ENCODE measurements around the gene GPC5. TPM values are rescaled to one million over a fixed set of nuclear protein-coding genes. Genes with fewer than 3 reads are reported as not detected.
A peak's percentile ranks its signal among the peaks of the same experiment; 100 is the strongest.
"Not testable (repeated sequence)": the region's sequence is repeated elsewhere in the genome, so short reads cannot be mapped to it uniquely, and the experiment has no call there.

Gene GPC5
- total RNA-seq, 8 experiments from 2014 or later, result 0.10 to 4.1 (median 2.3) TPM; not detected in 2

DNA sequence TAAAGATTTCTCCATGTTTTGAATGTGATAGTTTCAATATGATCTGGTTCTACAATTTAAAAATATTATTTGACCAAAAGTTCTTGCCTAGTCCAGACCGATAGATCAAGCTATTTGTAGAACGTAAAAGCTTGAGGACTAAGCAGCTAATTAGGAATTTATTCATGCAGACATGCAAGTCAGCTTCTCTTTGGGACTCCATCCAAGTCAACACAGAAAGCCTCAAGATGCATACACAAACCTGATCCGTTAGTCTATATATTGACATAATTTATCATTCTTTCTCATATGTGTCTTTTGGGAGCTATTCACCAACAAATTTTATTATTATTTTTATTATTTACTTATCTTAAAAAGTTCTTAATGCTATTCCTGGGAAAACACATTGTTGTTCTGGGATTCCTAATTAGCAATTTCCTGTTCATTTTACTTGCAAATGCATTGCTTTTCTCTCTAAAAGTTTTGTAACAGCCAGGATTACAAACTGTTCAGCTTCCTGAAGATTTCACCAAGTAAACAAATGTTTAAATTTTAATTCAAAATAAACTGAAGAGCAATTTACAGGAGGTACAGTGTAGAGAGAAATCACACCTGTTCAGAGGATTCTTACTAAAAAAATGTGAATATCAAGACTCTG lies 375.3 kb downstream of the GPC5 start:
- in situ Hi-C loops (cut with MboI; ENCODE audit: low pct_unique_long_range_greater_than_20kb in 2 of 9, low sequenced_read_pairs in 9 of 9, unreplicated experiment in 9 of 9), result no loop called here
- no peak for ATAC-seq (replicated peaks in 6 of 8)
- Histone ChIP-seq H3K27ac (no peak overlapping the region), H3K4me1 (replicated peaks in 1 of 2) (peaks cover 2 to 14% of the 10 kb centered on the region in 2 donors), H3K4me3 (no peak overlapping the region)
- 0 to 100% (median 50%) methylated on average over 1 to 3 of the region's 3 CpGs for WGBS, 10 experiments

DNA sequence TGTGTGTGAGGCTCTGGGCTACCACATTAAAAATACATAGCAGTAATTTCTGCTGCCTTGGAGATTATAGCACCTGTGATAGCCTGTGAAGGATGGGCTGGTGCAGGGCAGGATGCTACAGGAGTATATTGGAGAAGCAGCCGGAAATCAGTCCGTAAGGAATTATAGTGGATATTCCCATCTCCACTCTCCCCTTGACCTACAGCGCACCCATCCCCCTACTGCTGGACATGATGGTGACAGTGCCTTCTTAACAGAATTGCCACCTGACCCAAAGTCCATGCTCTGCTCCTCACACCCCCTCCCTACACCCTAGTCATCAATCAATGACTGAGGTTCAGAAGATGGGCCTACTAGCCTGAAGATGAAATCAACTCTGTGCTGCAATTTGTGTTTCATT lies 376.0 kb downstream of the GPC5 start:
- in situ Hi-C loops (cut with MboI; ENCODE audit: low pct_unique_long_range_greater_than_20kb in 2 of 9, low sequenced_read_pairs in 9 of 9, unreplicated experiment in 9 of 9), result no loop called here
- Histone ChIP-seq H3K27ac (no peak overlapping the region), H3K4me3 (no peak overlapping the region), H3K4me1 (replicated peaks in 1 of 2) (peaks cover 2 to 14% of the 10 kb centered on the region in 2 donors)
- ATAC-seq (replicated peaks in 6 of 8), result peak in 2 of 8 experiments; percentile 16 to 25
- WGBS, 10 experiments, result 20 to 100% (median 71%) methylated on average over 1 to 3 of the region's 3 CpGs; no CpG with 5 or more reads in 3 of the 10 experiments

DNA sequence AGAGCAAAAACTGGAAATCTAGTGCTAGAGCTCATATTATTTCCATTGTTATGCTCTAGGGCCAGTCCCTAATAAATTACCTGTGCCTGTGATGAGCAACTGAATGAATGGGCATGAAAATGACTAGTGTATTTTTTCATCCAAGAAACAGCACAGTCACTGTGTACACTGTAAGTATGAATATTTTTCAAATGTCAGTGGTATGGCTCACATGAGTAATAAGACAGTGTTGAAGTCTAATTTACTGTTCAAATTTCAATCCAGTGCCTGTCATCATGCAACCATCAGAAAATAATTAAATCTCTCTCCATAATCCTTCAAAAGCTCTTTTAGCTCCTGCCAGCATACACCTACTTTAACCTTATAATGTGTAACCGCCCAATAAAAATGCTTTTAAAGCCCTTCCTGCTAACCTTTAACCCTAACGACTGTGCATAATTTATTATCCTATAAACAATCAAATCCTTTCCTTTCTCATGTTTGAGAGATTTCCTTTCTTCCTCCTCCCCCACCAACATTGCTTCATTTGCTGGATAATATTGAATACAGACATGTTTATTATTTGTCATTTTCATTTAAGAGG lies 378.3 kb downstream of the GPC5 start:
- in situ Hi-C loops (cut with MboI; ENCODE audit: low pct_unique_long_range_greater_than_20kb in 2 of 9, low sequenced_read_pairs in 9 of 9, unreplicated experiment in 9 of 9), result no loop called here
- H3K27ac ChIP-seq, result no peak overlapping the region
- 0 to 93% (median 39%) methylated on average over 2 of the region's 2 CpGs; no CpG with 5 or more reads in 2 of the 10 experiments for WGBS, 10 experiments
- no peak overlapping the region for H3K4me3 ChIP-seq
- ATAC-seq (replicated peaks in 6 of 8), result peak in 5 of 8 experiments; percentile 73 to 98 (median 95)
- peaks cover 2 to 14% of the 10 kb centered on the region in 2 donors for H3K4me1 ChIP-seq (replicated peaks in 1 of 2)

DNA sequence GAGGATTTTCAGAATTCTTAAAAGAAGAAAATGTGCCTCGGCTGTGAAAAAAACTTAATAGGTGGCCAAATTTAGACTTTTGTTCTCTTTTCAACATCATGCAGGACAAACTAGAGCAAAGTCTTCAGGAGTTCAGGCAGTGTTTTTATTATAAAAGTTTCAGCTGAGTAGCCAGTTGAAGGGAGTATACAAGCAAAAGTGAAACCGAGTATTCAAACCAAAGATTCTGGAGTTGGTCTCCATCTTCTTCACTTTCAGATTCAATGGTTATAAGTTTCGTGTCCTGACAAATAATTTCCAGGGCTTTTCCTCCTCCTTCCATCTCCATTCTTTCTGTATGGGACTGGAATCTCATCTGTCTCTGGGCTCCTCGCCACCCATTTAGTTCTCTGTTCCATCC lies 379.7 kb downstream of the GPC5 start:
- WGBS, 10 experiments, result 6 to 100% (median 88%) methylated on average over 2 to 4 of the region's 4 CpGs; no CpG with 5 or more reads in 1 of the 10 experiments
- H3K4me1 ChIP-seq (replicated peaks in 1 of 2), result peaks cover 2 to 14% of the 10 kb centered on the region in 2 donors
- in situ Hi-C loops (cut with MboI; ENCODE audit: low pct_unique_long_range_greater_than_20kb in 2 of 9, low sequenced_read_pairs in 9 of 9, unreplicated experiment in 9 of 9), result no loop called here
- no peak overlapping the region for H3K27ac ChIP-seq
- ATAC-seq (replicated peaks in 6 of 8), result no peak
- H3K4me3 ChIP-seq, result no peak overlapping the region

DNA sequence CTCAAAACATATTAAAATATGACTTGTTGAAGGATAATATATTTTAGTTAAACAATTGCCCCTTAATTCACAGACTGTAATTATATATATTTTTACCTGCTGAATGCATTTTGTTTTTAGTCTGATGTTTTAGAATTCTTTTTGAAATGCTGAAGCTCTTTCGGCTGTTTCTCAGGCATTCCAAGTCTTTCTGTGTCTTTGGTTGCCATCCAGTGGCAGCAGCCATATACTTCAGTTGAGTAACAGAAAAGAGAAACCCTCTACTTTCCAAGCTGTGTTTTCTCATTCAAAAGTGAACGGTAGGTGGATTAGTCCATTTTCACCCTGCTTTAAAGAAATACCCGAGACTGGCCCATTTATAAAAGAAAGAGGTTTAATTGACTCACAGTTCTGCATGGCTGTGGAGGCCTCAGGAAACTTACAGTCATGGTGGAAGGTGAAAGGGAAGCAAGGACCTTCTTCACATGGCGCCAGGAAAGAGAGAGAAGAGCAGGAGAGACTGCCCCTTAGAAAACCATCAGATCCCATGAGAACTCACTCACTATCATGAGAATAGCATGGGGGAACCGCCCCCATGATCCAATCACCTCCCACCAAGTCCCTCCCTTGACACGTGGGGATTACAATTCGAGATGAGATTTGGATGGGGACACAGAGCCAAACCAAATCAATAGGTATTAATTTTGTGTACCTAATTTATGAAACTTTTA lies 383.7 kb downstream of the GPC5 start:
- ATAC-seq (replicated peaks in 6 of 8), result peak in 1 of 8 experiments; percentile 18
- in situ Hi-C loops (cut with MboI; ENCODE audit: low pct_unique_long_range_greater_than_20kb in 2 of 9, low sequenced_read_pairs in 9 of 9, unreplicated experiment in 9 of 9); H3K27ac ChIP-seq; H3K4me1 ChIP-seq (replicated peaks in 1 of 2); H3K4me3 ChIP-seq: not testable (repeated sequence)
- WGBS, 10 experiments, result 0 to 68% (median 32%) methylated on average over 2 to 7 of the region's 7 CpGs

DNA sequence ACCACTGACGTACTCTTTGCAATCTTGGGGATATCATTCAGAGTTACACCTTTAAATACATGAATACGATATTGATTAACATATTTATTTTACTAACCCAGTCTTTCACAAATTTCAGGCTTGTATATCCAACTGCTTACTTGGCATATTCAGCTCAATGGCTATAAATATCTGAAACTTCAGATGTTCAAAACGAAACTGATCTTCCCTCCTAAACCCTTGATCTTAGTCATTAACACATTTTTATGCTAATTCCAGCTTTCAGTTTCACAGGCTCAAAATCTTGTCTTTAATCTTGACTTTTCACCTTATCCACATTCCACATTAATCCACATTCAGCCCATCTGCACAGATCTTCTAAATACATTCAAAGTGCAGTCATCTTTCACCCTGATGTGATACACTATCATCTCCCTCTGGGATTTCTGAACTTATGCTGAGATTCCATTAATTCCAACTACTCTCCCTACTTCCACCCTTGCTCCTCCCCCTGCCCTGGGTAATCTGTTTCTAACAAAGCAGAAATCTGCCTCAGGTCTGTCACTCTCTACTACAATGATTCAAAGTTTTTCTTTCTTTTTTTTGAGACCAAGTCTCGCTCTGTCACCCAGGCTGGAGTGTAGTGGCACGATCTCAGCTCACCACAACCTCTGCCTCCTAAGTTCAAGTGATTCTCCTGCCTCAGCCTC lies 387.2 kb downstream of the GPC5 start:
- peak in 6 of 8 experiments; percentile 36 to 90 (median 48) for ATAC-seq (replicated peaks in 6 of 8)
- 6 to 92% (median 64%) methylated on average over 2 to 5 of the region's 5 CpGs for WGBS, 10 experiments
- Histone ChIP-seq H3K27ac (no peak overlapping the region), H3K4me3 (no peak overlapping the region), H3K4me1 (replicated peaks in 1 of 2) (peaks cover 0 to 6% of the 10 kb centered on the region in 2 donors)
- in situ Hi-C loops (cut with MboI; ENCODE audit: low pct_unique_long_range_greater_than_20kb in 2 of 9, low sequenced_read_pairs in 9 of 9, unreplicated experiment in 9 of 9), result no loop called here

DNA sequence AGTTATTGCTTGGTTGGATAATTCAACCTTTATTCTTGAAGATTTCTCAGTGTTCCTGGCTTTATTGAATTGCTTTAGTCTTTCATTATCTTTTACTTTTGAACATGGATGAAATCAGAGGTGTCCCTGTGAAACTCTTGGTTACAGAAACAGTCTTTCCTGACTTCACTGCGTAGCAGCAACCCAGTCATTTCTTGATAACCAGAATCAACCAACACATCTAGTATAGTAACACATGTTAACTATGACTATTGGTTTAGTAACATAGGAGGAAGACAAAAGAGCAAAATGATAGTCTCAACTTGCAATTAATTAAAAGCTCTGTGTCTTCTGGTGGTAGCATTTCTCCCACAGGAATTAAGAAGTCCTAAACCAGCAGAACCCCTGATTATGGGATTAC lies 393.6 kb downstream of the GPC5 start:
- WGBS, 10 experiments, result 0 to 100% (median 78%) methylated on average over 1 of the region's 1 CpG; no CpG with 5 or more reads in 4 of the 10 experiments
- Histone ChIP-seq H3K4me3 (no peak overlapping the region), H3K27ac (no peak overlapping the region), H3K4me1 (replicated peaks in 1 of 2) (no peaks in the 10 kb centered on the region)
- in situ Hi-C loops (cut with MboI; ENCODE audit: low pct_unique_long_range_greater_than_20kb in 2 of 9, low sequenced_read_pairs in 9 of 9, unreplicated experiment in 9 of 9), result no loop called here
- ATAC-seq (replicated peaks in 6 of 8), result no peak

DNA sequence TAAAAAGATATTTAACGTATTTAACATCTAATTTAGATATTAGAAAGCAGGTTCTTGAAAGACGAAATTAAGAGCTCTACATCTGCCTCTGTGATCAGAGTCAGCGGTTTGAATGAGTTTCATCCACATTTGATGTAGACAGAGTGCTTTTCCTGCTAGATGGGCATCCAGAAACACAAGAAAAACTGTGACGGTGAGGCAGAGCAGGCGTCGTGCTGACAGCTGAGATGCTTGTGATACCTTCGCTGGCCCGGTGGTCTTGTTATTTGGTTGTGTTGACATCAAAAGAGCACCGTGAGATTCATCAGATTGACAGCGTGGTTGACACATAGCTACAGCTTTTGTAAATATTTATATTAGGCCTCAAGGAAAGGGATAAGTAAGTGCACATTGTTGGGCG lies 399.1 kb downstream of the GPC5 start:
- Histone ChIP-seq H3K27ac (no peak overlapping the region), H3K4me1 (replicated peaks in 1 of 2) (no peaks in the 10 kb centered on the region), H3K4me3 (no peak overlapping the region)
- 0 to 100% (median 85%) methylated on average over 1 to 10 of the region's 11 CpGs for WGBS, 10 experiments
- in situ Hi-C loops (cut with MboI; ENCODE audit: low pct_unique_long_range_greater_than_20kb in 2 of 9, low sequenced_read_pairs in 9 of 9, unreplicated experiment in 9 of 9), result no loop called here
- ATAC-seq (replicated peaks in 6 of 8), result no peak

DNA sequence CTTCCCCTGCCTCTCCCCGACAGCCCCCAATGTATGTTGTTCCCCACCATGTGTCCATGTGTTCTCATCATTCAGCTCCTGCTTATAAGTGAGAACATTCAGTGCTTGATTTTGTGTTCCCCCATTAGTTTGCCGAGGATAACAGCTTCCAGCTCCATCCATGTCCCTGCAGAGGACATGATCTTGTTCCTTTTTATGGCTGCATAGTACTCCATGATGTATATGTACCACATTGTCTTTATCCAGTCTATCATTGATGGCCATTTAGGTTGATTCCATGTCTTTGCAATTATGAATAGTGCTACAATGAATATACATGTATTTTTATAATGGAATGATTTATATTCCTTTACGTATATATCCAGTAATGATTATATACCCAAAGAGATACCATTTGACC lies 399.9 kb downstream of the GPC5 start:
- H3K27ac ChIP-seq; ATAC-seq (replicated peaks in 6 of 8); H3K4me3 ChIP-seq; H3K4me1 ChIP-seq (replicated peaks in 1 of 2); in situ Hi-C loops (cut with MboI; ENCODE audit: low pct_unique_long_range_greater_than_20kb in 2 of 9, low sequenced_read_pairs in 9 of 9, unreplicated experiment in 9 of 9): not testable (repeated sequence)
- WGBS, 10 experiments, result 6 to 100% (median 67%) methylated on average over 1 to 3 of the region's 3 CpGs; no CpG with 5 or more reads in 2 of the 10 experiments

DNA sequence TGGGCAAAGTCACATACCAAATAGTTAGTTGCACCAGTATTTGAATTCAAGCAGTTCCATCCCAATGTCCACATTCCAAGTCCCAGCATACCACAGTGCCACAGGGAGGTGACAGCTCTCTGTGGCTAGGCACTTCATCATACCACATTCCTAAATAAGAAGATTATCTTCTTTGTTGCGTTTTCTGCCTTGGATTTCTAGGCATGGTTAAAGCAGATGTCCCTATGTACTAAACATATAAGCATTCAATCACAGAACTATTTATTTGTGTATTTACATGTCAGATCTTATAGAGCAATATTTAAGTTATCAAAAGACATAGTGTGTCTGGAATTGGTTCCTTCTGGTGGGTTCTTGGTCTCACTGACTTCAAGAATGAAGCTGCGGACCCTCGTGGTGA lies 403.4 kb downstream of the GPC5 start:
- H3K27ac ChIP-seq; ATAC-seq (replicated peaks in 6 of 8); in situ Hi-C loops (cut with MboI; ENCODE audit: low pct_unique_long_range_greater_than_20kb in 2 of 9, low sequenced_read_pairs in 9 of 9, unreplicated experiment in 9 of 9); H3K4me3 ChIP-seq; H3K4me1 ChIP-seq (replicated peaks in 1 of 2): not testable (repeated sequence)
- 0 to 100% (median 90%) methylated on average over 1 to 3 of the region's 3 CpGs; no CpG with 5 or more reads in 5 of the 10 experiments for WGBS, 10 experiments

DNA sequence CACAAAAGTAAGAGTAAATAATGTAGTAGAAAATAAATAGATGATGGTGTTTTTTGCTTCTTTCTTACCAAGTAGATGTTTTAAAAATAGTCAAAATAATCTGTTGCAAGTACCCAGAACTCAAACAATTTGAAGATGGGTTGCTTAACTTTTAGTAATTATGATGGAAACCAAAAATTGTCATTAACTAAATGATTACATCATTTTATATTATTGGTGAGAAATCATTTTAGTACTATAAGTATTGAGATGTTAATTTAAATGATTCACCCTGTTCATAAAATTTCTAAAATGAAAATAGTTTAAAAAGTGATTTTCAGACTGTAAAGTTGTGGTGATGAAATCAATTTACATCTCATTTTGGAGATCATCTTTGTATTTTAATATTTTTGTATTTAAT lies 404.5 kb downstream of the GPC5 start:
- no peak for ATAC-seq (replicated peaks in 6 of 8)
- Histone ChIP-seq H3K27ac (no peak overlapping the region), H3K4me1 (replicated peaks in 1 of 2) (no peaks in the 10 kb centered on the region), H3K4me3 (no peak overlapping the region)
- in situ Hi-C loops (cut with MboI; ENCODE audit: low pct_unique_long_range_greater_than_20kb in 2 of 9, low sequenced_read_pairs in 9 of 9, unreplicated experiment in 9 of 9), result no loop called here

DNA sequence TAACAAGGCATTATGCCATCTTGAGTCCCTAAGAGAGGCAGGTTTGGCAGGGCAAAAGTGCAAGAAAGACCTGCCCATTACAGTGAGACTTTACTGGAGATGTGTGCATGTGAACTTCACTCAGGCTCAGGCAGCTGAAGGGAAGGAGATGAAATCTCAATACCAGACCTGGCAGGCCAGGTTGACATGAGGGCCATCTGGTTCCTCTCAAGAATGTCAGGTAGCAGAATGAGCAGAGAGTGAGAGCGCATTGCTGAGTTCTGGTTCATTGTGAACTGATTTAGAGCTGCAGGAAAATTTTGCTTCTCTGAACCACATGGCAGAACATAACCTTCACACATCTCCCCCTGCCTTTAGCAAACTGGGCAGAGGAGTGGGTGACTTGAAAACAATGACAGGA lies 406.3 kb downstream of the GPC5 start:
- Histone ChIP-seq H3K4me1 (replicated peaks in 1 of 2) (no peaks in the 10 kb centered on the region), H3K4me3 (no peak overlapping the region), H3K27ac (no peak overlapping the region)
- no peak for ATAC-seq (replicated peaks in 6 of 8)
- in situ Hi-C loops (cut with MboI; ENCODE audit: low pct_unique_long_range_greater_than_20kb in 2 of 9, low sequenced_read_pairs in 9 of 9, unreplicated experiment in 9 of 9), result no loop called here
- WGBS, 10 experiments, result 50 to 100% (median 83%) methylated on average over 1 of the region's 1 CpG; no CpG with 5 or more reads in 6 of the 10 experiments

DNA sequence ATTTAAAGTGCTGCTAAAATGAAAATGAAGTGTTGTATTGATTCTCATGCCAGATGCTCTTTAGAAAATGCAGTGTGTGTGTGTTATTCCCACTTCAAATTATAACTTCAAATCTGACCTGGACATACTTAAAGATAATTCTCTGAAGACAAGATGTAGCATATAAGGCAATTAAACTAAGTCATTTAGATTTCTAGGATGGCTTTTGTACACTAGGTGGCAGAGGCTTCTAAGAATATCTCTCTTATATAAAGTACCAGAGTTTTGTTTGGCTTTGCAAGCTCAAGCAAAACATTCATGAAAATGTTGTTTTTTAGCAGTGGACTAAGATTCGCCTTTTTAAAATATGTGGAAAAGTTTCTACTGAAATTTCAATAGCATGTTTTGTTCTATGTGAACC lies 407.2 kb downstream of the GPC5 start:
- in situ Hi-C loops (cut with MboI; ENCODE audit: low pct_unique_long_range_greater_than_20kb in 2 of 9, low sequenced_read_pairs in 9 of 9, unreplicated experiment in 9 of 9), result no loop called here
- Histone ChIP-seq H3K4me1 (replicated peaks in 1 of 2) (no peaks in the 10 kb centered on the region), H3K4me3 (no peak overlapping the region), H3K27ac (no peak overlapping the region)
- WGBS, 10 experiments, result 0 to 100% (median 71%) methylated on average over 1 of the region's 1 CpG
- peak in 1 of 8 experiments; percentile 30 for ATAC-seq (replicated peaks in 6 of 8)

Data from motor neuron (in vitro differentiated cells).